ENCODE results near the gene MNS1. TPM values are rescaled to one million over a fixed set of nuclear protein-coding genes. Genes with fewer than 3 reads are reported as not detected.

MNS1 gene
- total RNA-seq, 1 experiment from 2014 or later = 1.9 TPM

GRCh38 chr15:56456229-56456628, 8.7 kb downstream of the MNS1 start:
- Histone ChIP-seq H3K27ac (ENCODE audit: low read depth, low read length) (no peak overlapping the region), H3K4me3 (replicated peaks in 1 of 2; ENCODE audit: low read depth in 1 of 2, low read length in 2 of 2) (no peak overlapping the region), H3K79me2 (ENCODE audit: insufficient read depth, low read length) (no peaks in the 10 kb centered on the region), H4K20me1 (ENCODE audit: insufficient read depth) (no peaks in the 10 kb centered on the region), H3K27me3 (ENCODE audit: insufficient read depth, low read length) (no peaks in the 10 kb centered on the region), H3K9ac (ENCODE audit: low read length) (no peak overlapping the region), H3K9me2 (ENCODE audit: insufficient read depth) (no peaks in the 10 kb centered on the region), H2AFZ (ENCODE audit: low read depth, low read length, poor library complexity, severe bottlenecking) (no peak overlapping the region), H3K36me3 (ENCODE audit: control insufficient read depth in 1 of 2, insufficient read depth in 2 of 2, low read length in 2 of 2) (no peaks in the 10 kb centered on the region), H3K4me1 (ENCODE audit: control insufficient read depth in 1 of 2, insufficient read depth in 2 of 2, low read length in 2 of 2) (no peaks in the 10 kb centered on the region), H3K4me2 (ENCODE audit: low read length) (no peak overlapping the region), H3K9me3 (ENCODE audit: control insufficient read depth in 1 of 2, insufficient read depth in 1 of 2, low read depth in 1 of 2, low read length in 2 of 2) (no peaks in the 10 kb centered on the region)
- ChIA-PET CTCF (no interaction called here), RAD21 (ENCODE audit: low non-redundant PET in 1 of 2, low total read pairs in 2 of 2, uncharacterized antibody in 2 of 2, unreplicated experiment in 2 of 2) (no interaction called here), POLR2A (no interaction called here)
- BruUV-seq (replicated peaks) = no TSS peak
- TF ChIP-seq JUND (IDR thresholded peaks at IDR 0.05) = no peak
- no peak for TF ChIP-seq YY1 (IDR thresholded peaks at IDR 0.05; ENCODE audit: extremely low read depth, insufficient replicate concordance, low read depth, low read length)
- no peak for TF ChIP-seq EZH2phosphoT487 (IDR thresholded peaks at IDR 0.05; ENCODE audit: borderline replicate concordance)
- TF ChIP-seq ZFX (IDR thresholded peaks at IDR 0.05) = no peak
- no peak for TF ChIP-seq POLR2A (IDR thresholded peaks at IDR 0.05; ENCODE audit: borderline replicate concordance, extremely low read depth, insufficient read depth, insufficient read length)
- TF ChIP-seq TCF7L2 (IDR thresholded peaks at IDR 0.05; ENCODE audit: borderline replicate concordance, extremely low read depth, insufficient read depth, insufficient read length) = no peak
- TF ChIP-seq REST (IDR thresholded peaks at IDR 0.05; ENCODE audit: low read depth) = no peak
- TF ChIP-seq EZH2 (IDR thresholded peaks at IDR 0.05) = no peak
- TF ChIP-seq CTCF (IDR thresholded peaks at IDR 0.05 in 2 of 3, conservative IDR thresholded peaks at IDR 0.05 in 1 of 3; ENCODE audit: borderline replicate concordance in 1 of 3, insufficient read depth in 1 of 3, low read depth in 2 of 3, low read length in 2 of 3) = no peak
- TF ChIP-seq RAD21 (IDR thresholded peaks at IDR 0.05; ENCODE audit: low read depth) = no peak
- no peak for TF ChIP-seq EGR1 (IDR thresholded peaks at IDR 0.05; ENCODE audit: low read depth)
- no peak for TF ChIP-seq CEBPB (IDR thresholded peaks at IDR 0.05; ENCODE audit: low read depth)
- TF ChIP-seq ZBTB33 (IDR thresholded peaks at IDR 0.05; ENCODE audit: extremely low read depth, insufficient replicate concordance, low read length) = no peak
- TF ChIP-seq FOSL1 (IDR thresholded peaks at IDR 0.05; ENCODE audit: low read depth) = no peak
- intact Hi-C loops (cut with micrococcal nuclease) = no loop called here
- ATAC-seq (no peak), DNase-seq (ENCODE audit: low read depth, low spot score) (no peak)

Measured in HCT116 (cell line).